Left forelimb (tissue), 1 donor: Measurements from ENCODE around the gene GPR62.
"Not testable (repeated sequence)": the region's sequence is repeated elsewhere in the genome, so short reads cannot be mapped to it uniquely, and the experiment has no call there.

Experiments used
- DNase-seq: peaks from one replicate; pipeline ENCODE4 v3.0.0-alpha.2; 2018; ENCODE audit warnings: low spot score

Gene GPR62

GRCh38 chr3:51970606-51971300 is 15.6 kb downstream of the GPR62 start:
- no peak for DNase-seq

- no peak for DNase-seq
Measured at GRCh38 chr3:51971350-51971749, 16.2 kb downstream of the GPR62 start.

GRCh38 chr3:51974277-51974962 is 19.2 kb downstream of the GPR62 start:
- DNase-seq = no peak

GRCh38 chr3:51974963-51975851 is 20.0 kb downstream of the GPR62 start, which contains the start of gene ABHD14A:
Gene ABHD14A (plus strand): TSS chr3:51975064. CDS start chr3:51975136, 72 bp downstream.
- peak; percentile 83 for DNase-seq

GRCh38 chr3:51975852-51976549 is 20.8 kb downstream of the GPR62 start:
- DNase-seq = peak; percentile 81

GRCh38 chr3:51977446-51978142 is 22.4 kb downstream of the GPR62 start:
- no peak for DNase-seq

- DNase-seq = no peak
Measured at GRCh38 chr3:51978143-51978502, 22.9 kb downstream of the GPR62 start.

- DNase-seq = no peak
Measured at GRCh38 chr3:51980253-51980652, 25.1 kb downstream of the GPR62 start.

GRCh38 chr3:51982352-51982837 is 27.2 kb downstream of the GPR62 start:
- DNase-seq = no peak

GRCh38 chr3:51982838-51983577 is 27.8 kb downstream of the GPR62 start, which contains the start of gene ACY1:
Gene ACY1 (plus strand): TSS chr3:51983535. CDS start chr3:51984065, 530 bp downstream.
- DNase-seq = peak; percentile 92

GRCh38 chr3:51983578-51984268 is 28.5 kb downstream of the GPR62 start:
- no peak for DNase-seq

- DNase-seq = no peak
Measured at GRCh38 chr3:51984269-51984647, 29.1 kb downstream of the GPR62 start.

GRCh38 chr3:51985063-51985462 is 29.9 kb downstream of the GPR62 start:
- no peak for DNase-seq

- DNase-seq = no peak
Measured at GRCh38 chr3:51986010-51986947, 31.1 kb downstream of the GPR62 start.

- no peak for DNase-seq
Measured at GRCh38 chr3:51987568-51987967, 32.4 kb downstream of the GPR62 start.

- no peak for DNase-seq
Measured at GRCh38 chr3:51988286-51989146, 33.3 kb downstream of the GPR62 start.

GRCh38 chr3:51990501-51990971 is 35.4 kb downstream of the GPR62 start:
- not testable (repeated sequence) for DNase-seq
